ENCODE results near the gene NDUFB6. TPM values are rescaled to one million over a fixed set of nuclear protein-coding genes. Genes with fewer than 3 reads are reported as not detected.
A peak's percentile ranks its signal among the peaks of the same experiment; 100 is the strongest.

Gene NDUFB6
- total RNA-seq, 1 donor: 24.2 TPM

- H3K79me2 ChIP-seq (ENCODE audit: insufficient read depth, low read length): no peaks in the 10 kb centered on the region
- no peak for DNase-seq (ENCODE audit: insufficient read length, low spot score, missing footprints)
- peaks cover 4% of the 10 kb centered on the region for H3K4me1 ChIP-seq (ENCODE audit: insufficient read depth, low read length)
- H3K9me3 ChIP-seq (ENCODE audit: low read depth, low read length): peaks cover 3% of the 10 kb centered on the region
- no peak overlapping the region for H3K4me2 ChIP-seq (ENCODE audit: insufficient read depth, low read length)
- H3K27me3 ChIP-seq (ENCODE audit: insufficient read depth, low read length): no peaks in the 10 kb centered on the region
- H2AFZ ChIP-seq (ENCODE audit: low read length): no peak overlapping the region
- TF ChIP-seq CTCF (IDR thresholded peaks at IDR 0.05; ENCODE audit: extremely low read depth, low read depth, low read length): no peak
- H3K4me3 ChIP-seq (ENCODE audit: insufficient read depth, low read length): no peak overlapping the region
- no peaks in the 10 kb centered on the region for H4K20me1 ChIP-seq (ENCODE audit: insufficient read depth, low read length)
- H3K36me3 ChIP-seq (ENCODE audit: insufficient read depth, low read length): no peaks in the 10 kb centered on the region
- peak overlapping the region; percentile 48 for H3K27ac ChIP-seq (ENCODE audit: low read depth, low read length)
These were observed 70.0 kb downstream of the NDUFB6 start for GRCh38 chr9:32503008-32503407.

Other genes starting within 250 kb of the NDUFB6 start
- 104 and 105 TPM in 2 replicates for gene ACO1, start 188.5 kb downstream of the NDUFB6 start, total RNA-seq
- gene RIGI, start 47.0 kb downstream of the NDUFB6 start, total RNA-seq: 10.3 and 12.7 TPM in 2 replicates
- gene SMIM27, start 20.8 kb downstream of the NDUFB6 start, total RNA-seq: 1.8 and 2.9 TPM in 2 replicates
- gene TOPORS, start 20.6 kb downstream of the NDUFB6 start, total RNA-seq: 32.1 and 33.7 TPM in 2 replicates
- gene TAF1L, start 62.5 kb upstream of the NDUFB6 start, total RNA-seq: not detected in 2 replicates
- not detected in 2 replicates for gene TMEM215, start 210.4 kb upstream of the NDUFB6 start, total RNA-seq

All from osteoblast (primary cell).